GM18499 (cell line): ENCODE data around the gene SKAP2.

ENCODE experiments used
- ATAC-seq: cut with Tn5 transposase; IDR thresholded peaks from one replicate; pipeline ENCODE4 v1.9.1; 2021; ENCODE audit warnings: moderate number of reproducible peaks; ENCODE audit not compliant: insufficient read depth, unreplicated experiment

SKAP2 gene

DNA sequence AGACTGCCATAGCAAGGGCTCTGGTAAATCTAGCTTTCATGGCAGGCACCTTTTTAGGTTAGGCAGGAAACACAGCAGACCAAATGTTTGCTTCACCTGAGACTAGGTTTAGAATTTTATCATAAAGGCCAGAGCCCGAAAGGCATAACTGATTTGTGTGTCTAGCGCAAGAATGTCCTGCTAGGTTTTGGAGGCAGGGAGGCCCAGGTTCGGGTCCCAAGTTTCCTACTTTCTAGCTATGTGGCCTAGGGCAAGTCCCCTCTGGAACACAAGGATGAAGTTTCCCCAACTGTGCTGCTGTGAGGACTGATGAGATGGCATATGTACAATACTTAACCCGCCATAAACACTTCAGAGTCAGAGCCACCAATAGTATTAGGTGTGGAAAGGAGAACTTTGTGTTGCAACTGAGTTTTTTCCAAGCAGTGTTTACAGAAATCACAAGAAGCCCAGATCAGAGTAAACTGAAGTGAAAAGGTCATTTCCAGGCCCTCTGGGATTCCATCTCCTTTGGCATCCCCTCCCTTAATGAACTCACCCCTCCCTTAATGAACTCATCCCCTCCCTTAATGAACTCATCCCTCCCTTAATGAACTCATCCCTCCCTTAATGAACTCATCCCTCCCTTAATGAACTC, 244.9 kb downstream of the SKAP2 start:
- ATAC-seq: no peak

DNA sequence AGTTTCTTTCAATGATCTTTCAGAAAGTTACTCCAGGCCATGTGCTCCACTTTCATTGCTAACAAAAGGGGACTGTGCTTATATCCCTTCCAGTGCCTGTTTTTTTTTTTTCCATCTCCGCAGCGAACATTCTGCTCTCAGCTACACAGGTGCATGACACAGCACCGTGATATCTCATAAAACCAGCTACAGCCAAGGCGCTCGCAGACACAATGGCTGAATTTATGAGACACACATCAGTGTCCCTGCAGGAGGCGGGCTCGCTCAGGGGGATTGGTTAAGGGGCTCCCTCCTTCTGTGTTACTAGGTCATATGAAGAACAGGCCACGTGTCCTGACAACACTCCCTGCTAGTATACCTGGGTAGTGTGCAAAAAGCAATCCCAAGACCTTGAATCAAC, 245.5 kb downstream of the SKAP2 start:
- ATAC-seq: no peak

DNA sequence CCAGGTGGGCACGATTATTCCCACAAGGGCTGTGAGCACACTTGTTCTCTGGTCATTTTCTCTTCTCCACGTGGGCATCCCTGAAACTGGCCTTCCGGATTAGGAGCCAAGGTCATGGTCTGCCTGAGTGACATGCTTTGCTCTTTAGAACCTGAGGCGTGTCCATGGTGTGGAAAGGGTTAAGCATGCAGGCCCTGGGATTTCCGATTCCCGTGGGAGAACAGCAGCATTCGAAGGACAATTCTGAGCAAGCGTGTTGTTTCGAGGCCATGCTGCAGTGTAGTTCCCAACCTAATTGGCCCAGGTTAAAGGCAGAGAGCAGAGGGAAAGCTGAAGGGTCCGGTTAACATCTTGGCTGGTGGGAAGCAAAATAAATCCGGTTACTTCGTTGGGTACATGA, 245.9 kb downstream of the SKAP2 start:
- ATAC-seq: no peak
